Forelimb muscle (tissue), 1 donor: ENCODE data around the gene MPDZ. TPM values are rescaled to one million over a fixed set of nuclear protein-coding genes. Genes with fewer than 3 reads are reported as not detected.

Experiments used
- DNase-seq: peaks from one replicate; pipeline ENCODE4 v3.0.0-alpha.2; 2013; ENCODE audit warnings: low read depth
- polyA plus RNA-seq: library from polyadenylated mRNA; unstranded; fragments of 120-200 nt; gene quantifications from one replicate; pipeline ENCODE4 v1.2.1, GENCODE V29; 2013; ENCODE audit not compliant: insufficient read length

MPDZ gene
- polyA plus RNA-seq, 1 donor = 42.9 TPM

- DNase-seq = no peak
Observed at GRCh38 chr9:13140843-13141592, 138.5 kb downstream of the MPDZ start.

- DNase-seq = no peak
Observed at GRCh38 chr9:13139641-13140171, 139.8 kb downstream of the MPDZ start.

GRCh38 chr9:13137426-13137825 lies 142.1 kb downstream of the MPDZ start:
- no peak for DNase-seq

- DNase-seq = no peak
Observed at GRCh38 chr9:13131991-13132390, 147.5 kb downstream of the MPDZ start.

- DNase-seq = no peak
Observed at GRCh38 chr9:13131416-13131815, 148.1 kb downstream of the MPDZ start.

GRCh38 chr9:13128266-13128860 lies 151.1 kb downstream of the MPDZ start:
- DNase-seq = no peak

- DNase-seq = peak; percentile 56
Observed at GRCh38 chr9:13127131-13127530, 152.4 kb downstream of the MPDZ start.

GRCh38 chr9:13125261-13125660 lies 154.2 kb downstream of the MPDZ start:
- DNase-seq = no peak

GRCh38 chr9:13122756-13123369 lies 156.6 kb downstream of the MPDZ start:
- no peak for DNase-seq

- DNase-seq = no peak
Observed at GRCh38 chr9:13118313-13118712, 161.2 kb downstream of the MPDZ start.

- DNase-seq = no peak
Observed at GRCh38 chr9:13116292-13116691, 163.2 kb downstream of the MPDZ start.

GRCh38 chr9:13113751-13114150 lies 165.7 kb downstream of the MPDZ start:
- no peak for DNase-seq

GRCh38 chr9:13113216-13113615 lies 166.3 kb downstream of the MPDZ start:
- DNase-seq = no peak

- no peak for DNase-seq
Observed at GRCh38 chr9:13111778-13112177, 167.7 kb downstream of the MPDZ start.

- no peak for DNase-seq
Observed at GRCh38 chr9:13110766-13111417, 168.6 kb downstream of the MPDZ start.

GRCh38 chr9:13109781-13110180 lies 169.7 kb downstream of the MPDZ start:
- DNase-seq = no peak

- DNase-seq = no peak
Observed at GRCh38 chr9:13107008-13107407, 172.5 kb downstream of the MPDZ start.

GRCh38 chr9:13100914-13101572 lies 178.4 kb downstream of the MPDZ start:
- DNase-seq = no peak

- DNase-seq = no peak
Observed at GRCh38 chr9:13095056-13095455, 184.4 kb downstream of the MPDZ start.

GRCh38 chr9:13090628-13091027 lies 188.9 kb downstream of the MPDZ start:
- peak; percentile 74 for DNase-seq

GRCh38 chr9:13089666-13090065 lies 189.8 kb downstream of the MPDZ start:
- no peak for DNase-seq
